Testis (tissue), 3 donors: ENCODE data around the gene BPIFB4. TPM values are rescaled to one million over a fixed set of nuclear protein-coding genes. Genes with fewer than 3 reads are reported as not detected.

ENCODE experiments used
- DNase-seq: peaks from one replicate; pipeline ENCODE4 v3.0.0-alpha.2; 2019
- H3K27ac ChIP-seq, 2 donors: fragments of 200-600 bp; sonication (generic); one replicate each; pipeline ENCODE4 v1.5.1; 2019
- H3K27me3 ChIP-seq: fragments of 200-600 bp; sonication (generic); one replicate; pipeline ENCODE4 v1.5.1; 2019
- H3K36me3 ChIP-seq: fragments of 200-600 bp; sonication (generic); one replicate; pipeline ENCODE4 v1.5.1; 2017; ENCODE audit warnings: low read depth; ENCODE audit errors: missing control alignments
- H3K4me1 ChIP-seq: fragments of 200-600 bp; sonication (generic); one replicate; pipeline ENCODE4 v1.5.1; 2019
- H3K4me3 ChIP-seq, 2 donors: fragments of 200-600 bp; sonication (generic); one replicate each; pipeline ENCODE4 v1.5.1; 2017 to 2019
- H3K9me3 ChIP-seq: fragments of 200-600 bp; sonication (generic); one replicate; pipeline ENCODE4 v1.5.1; 2017
- POLR2A ChIP-seq: fragments of 450-650 bp; IDR thresholded peaks from one replicate; pipeline ENCODE4 v1.6.1; 2017; ENCODE audit warnings: antibody characterized with exemption, mild to moderate bottlenecking, moderate library complexity
- WGBS, 2 donors: methylation state at CpG; one replicate each; pipeline ENCODE4 v1.1.5; 2018; 5-methylcytosine and 5-hydroxymethylcytosine counted together
- intact Hi-C: fragments of 100-400 bp; cut with DNase I; formaldehyde crosslinking; loops from one replicate; pipeline ENCODE4 v1.15.1; 2023; ENCODE audit warnings: low total_unique reads
- polyA plus RNA-seq: library from polyadenylated mRNA; stranded (reverse); fragments of 350-450 nt; fragmentation: Illumina TruSeq; extraction: RNeasy Lipid Tissue Mini Kit (QIAGEN cat#74804); gene quantifications from one replicate; pipeline ENCODE4 v1.2.3, GENCODE V29; 2014; ENCODE audit warnings: low read depth, low replicate concordance; ENCODE audit not compliant: insufficient read depth
- total RNA-seq, 2 donors: library from RNA; depleted of rRNA; stranded (reverse); fragments of >200 nt; gene quantifications; one replicate each; pipeline ENCODE4 v1.2.3, GENCODE V29; 2016
- TF ChIP-seq, protein P1 (sequence below), 3 experiments: fragments of 450-650 bp in 2 of 3; fragments of 200-600 bp in 1 of 3; sonication (generic) in 1 of 3; IDR thresholded peaks; one replicate each; pipeline ENCODE4 v1.5.1; 2016 to 2019; ENCODE audit warnings: antibody characterized with exemption in 3 of 3, mild to moderate bottlenecking in 2 of 3, moderate library complexity in 1 of 3

The BPIFB4 gene
- total and polyA plus RNA-seq, 3 donors from 2014 or later: 1.1 to 1.7 (median 1.2) TPM

DNA sequence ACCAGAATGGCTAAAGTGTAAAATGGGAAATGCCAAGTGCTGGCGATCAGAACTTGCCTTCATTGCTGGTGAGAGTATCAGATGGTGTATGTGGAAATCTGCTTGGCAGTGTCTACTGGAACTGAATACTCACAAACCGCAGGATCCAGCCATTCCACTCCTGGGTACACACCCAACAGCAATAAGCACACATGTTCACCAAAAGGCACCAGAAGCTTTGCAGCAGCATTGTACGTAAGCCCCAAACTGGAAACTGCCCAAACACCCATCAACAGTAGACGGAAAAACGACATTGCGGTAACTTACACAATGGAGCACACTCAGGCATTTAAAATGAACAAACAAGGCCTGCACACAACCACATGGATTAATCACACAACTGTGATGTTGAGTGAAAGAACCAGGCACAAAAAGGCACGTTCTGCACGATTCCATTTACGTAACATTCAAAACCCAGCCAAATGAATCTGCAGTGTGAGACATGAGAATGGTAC lies 51.2 kb downstream of the BPIFB4 start:
- no peaks in the 10 kb centered on the region for H3K27me3 ChIP-seq

DNA sequence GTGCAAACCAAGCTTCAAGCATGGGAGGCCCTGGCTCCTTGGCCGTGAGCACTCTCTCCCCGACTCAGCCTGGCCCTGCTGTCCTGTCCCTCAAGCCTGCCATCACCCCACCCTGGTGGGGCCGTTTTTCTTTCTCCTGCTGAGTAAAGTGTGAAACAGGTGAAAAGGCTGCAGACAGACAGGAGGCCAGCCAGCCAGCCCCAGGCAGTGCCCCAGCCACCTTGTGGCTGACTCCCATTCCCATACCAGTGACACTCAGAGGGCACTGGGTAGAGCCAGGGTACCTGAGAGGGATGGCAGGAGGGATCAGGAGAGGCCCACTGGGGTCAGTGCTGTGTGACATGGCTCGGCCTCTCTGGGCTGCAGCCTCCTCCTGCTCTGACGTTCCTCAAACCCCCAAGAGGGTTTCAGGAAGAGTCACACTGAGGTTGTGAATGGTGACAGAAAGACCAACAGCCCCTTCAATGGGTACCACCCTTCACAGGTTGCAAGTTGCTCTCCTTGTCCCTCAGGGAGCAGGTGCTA lies 52.6 kb downstream of the BPIFB4 start:
- Histone ChIP-seq H3K9me3 (no peaks in the 10 kb centered on the region), H3K36me3 (no peaks in the 10 kb centered on the region), H3K27me3 (no peaks in the 10 kb centered on the region), H3K27ac (no peak overlapping the region), H3K4me3 (no peak overlapping the region), H3K4me1 (no peaks in the 10 kb centered on the region)
- TF ChIP-seq, protein P1, sequence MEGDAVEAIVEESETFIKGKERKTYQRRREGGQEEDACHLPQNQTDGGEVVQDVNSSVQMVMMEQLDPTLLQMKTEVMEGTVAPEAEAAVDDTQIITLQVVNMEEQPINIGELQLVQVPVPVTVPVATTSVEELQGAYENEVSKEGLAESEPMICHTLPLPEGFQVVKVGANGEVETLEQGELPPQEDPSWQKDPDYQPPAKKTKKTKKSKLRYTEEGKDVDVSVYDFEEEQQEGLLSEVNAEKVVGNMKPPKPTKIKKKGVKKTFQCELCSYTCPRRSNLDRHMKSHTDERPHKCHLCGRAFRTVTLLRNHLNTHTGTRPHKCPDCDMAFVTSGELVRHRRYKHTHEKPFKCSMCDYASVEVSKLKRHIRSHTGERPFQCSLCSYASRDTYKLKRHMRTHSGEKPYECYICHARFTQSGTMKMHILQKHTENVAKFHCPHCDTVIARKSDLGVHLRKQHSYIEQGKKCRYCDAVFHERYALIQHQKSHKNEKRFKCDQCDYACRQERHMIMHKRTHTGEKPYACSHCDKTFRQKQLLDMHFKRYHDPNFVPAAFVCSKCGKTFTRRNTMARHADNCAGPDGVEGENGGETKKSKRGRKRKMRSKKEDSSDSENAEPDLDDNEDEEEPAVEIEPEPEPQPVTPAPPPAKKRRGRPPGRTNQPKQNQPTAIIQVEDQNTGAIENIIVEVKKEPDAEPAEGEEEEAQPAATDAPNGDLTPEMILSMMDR (IDR thresholded peaks at IDR 0.05): no peak
- TF ChIP-seq POLR2A: no peak
- 40 to 82% methylated on average over 1 to 5 of the region's 5 CpGs for WGBS, 2 donors
- DNase-seq: no peak
- intact Hi-C loops: no loop called here

More for the DNA sequence above, 51.2 kb downstream of the BPIFB4 start:
- Histone ChIP-seq H3K4me3 (no peak overlapping the region), H3K36me3 (no peaks in the 10 kb centered on the region), H3K4me1 (no peaks in the 10 kb centered on the region), H3K9me3 (no peaks in the 10 kb centered on the region), H3K27ac (no peak overlapping the region)
- intact Hi-C loops: no loop called here
- WGBS, 2 donors: 89 to 91% methylated on average over 9 of the region's 9 CpGs
- TF ChIP-seq POLR2A: no peak
- TF ChIP-seq, protein P1 (IDR thresholded peaks at IDR 0.05): no peak
- no peak for DNase-seq

DNA sequence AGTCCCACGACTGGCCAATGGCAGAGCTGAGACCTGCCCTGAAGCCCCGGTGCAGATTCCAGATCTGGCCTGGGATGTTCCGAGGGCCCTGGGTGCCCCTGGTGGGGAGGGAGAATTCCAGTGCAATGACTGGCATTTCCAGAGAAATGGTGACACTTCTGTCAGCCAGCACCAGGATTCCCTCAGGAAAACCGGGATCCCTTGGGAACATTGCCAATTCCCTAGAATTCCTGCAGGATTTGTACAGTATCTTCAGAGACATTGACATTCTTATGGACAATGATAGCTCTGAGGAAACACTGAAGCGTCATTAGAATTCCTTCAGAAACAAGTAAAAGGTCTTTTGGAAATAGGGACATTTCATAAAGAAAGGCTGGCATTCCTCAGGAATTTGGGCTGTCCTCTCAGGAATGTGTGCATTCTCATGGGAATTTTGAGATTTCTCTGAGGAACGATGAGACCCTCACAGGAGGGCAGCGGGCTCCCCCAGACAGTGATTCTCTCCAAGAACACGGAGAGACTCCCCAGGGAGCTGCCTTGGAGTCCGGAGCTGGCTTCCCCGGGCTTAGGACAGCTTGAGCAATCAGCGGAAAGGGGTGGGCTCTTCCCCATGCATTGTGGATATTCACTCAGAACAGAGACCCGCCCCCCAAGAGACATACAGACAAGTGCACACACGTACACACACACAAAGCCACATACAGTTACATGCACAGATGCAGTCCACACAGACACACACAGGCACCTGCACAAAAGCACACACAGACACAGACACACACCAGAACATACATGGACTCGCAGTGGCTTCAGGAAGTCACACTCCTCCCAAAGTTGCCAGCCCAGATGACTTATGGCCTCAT lies 53.3 kb downstream of the BPIFB4 start:
- 45 to 55% methylated on average over 7 to 14 of the region's 14 CpGs for WGBS, 2 donors

DNA sequence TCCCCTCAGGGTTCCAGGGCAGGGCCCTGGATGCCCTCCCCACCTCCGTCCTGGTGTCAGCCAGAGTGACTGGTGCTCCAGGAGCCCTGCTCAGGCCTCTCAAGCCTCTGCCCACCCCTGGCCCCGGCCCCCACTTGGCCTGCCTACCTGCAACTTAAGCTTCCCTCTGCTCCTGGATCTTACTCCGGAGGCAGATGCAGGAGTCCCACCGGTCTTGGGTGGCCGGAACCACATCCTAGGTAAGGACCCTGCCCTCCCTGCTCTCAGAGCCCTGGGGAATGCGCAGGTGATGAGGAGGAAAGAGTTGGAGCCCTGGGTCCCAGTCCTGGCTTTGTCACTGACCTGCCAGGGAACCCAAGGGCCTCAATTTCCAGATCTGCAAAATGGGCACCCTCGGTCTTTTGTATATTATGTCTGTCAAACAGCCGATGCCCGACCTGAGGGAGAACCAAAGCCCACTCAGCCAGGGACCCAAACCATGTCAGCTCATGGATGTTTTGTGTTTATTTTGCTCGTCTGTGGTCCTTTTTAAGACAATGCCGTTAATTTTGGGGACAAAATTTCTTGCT lies 54.0 kb downstream of the BPIFB4 start:
- H3K27ac ChIP-seq: no peak overlapping the region
- intact Hi-C loops: no loop called here

More for the DNA sequence above, 53.3 kb downstream of the BPIFB4 start:
- H3K4me3 ChIP-seq: no peak overlapping the region
- H3K4me1 ChIP-seq: no peaks in the 10 kb centered on the region
- no peaks in the 10 kb centered on the region for H3K36me3 ChIP-seq
- no peak for DNase-seq
- TF ChIP-seq, protein P1 (IDR thresholded peaks at IDR 0.05): no peak
- no peak for TF ChIP-seq POLR2A
- H3K9me3 ChIP-seq: no peaks in the 10 kb centered on the region
- H3K27ac ChIP-seq: no peak overlapping the region
- intact Hi-C loops: no loop called here
- no peaks in the 10 kb centered on the region for H3K27me3 ChIP-seq

More for the DNA sequence above, 54.0 kb downstream of the BPIFB4 start:
- no peaks in the 10 kb centered on the region for H3K9me3 ChIP-seq
- no peaks in the 10 kb centered on the region for H3K36me3 ChIP-seq
- WGBS, 2 donors: 92% methylated on average over 8 to 11 of the region's 11 CpGs
- TF ChIP-seq POLR2A: no peak
- TF ChIP-seq, protein P1 (IDR thresholded peaks at IDR 0.05): no peak
- DNase-seq: no peak
- H3K4me1 ChIP-seq: no peaks in the 10 kb centered on the region
- no peaks in the 10 kb centered on the region for H3K27me3 ChIP-seq
- H3K4me3 ChIP-seq: no peak overlapping the region
